GM15510 (cell line): Measurements from ENCODE around the gene SEZ6L.

ENCODE experiments used
- POLR2A ChIP-seq: IDR thresholded peaks from 3 replicates; pipeline ENCODE4 v1.6.1; 2011; ENCODE audit warnings: borderline replicate concordance; ENCODE audit not compliant: insufficient read length; ENCODE audit errors: extremely low read depth

SEZ6L gene

GRCh38 chr22:26168330-26168851 lies 871 bp upstream of the SEZ6L start:
- no peak for TF ChIP-seq POLR2A

GRCh38 chr22:26168939-26169314 lies 335 bp upstream of the SEZ6L start:
- no peak for TF ChIP-seq POLR2A

- TF ChIP-seq POLR2A, result no peak
Measured at GRCh38 chr22:26170112-26170492, 840 bp downstream of the SEZ6L start.

- TF ChIP-seq POLR2A, result no peak
Measured at GRCh38 chr22:26170795-26171580, 1.7 kb downstream of the SEZ6L start.

GRCh38 chr22:26172389-26172990 lies 3.2 kb downstream of the SEZ6L start:
- TF ChIP-seq POLR2A, result no peak

GRCh38 chr22:26174280-26174679 lies 5.0 kb downstream of the SEZ6L start:
- TF ChIP-seq POLR2A, result no peak

GRCh38 chr22:26182723-26183122 lies 13.5 kb downstream of the SEZ6L start:
- TF ChIP-seq POLR2A, result no peak

- TF ChIP-seq POLR2A, result no peak
Measured at GRCh38 chr22:26185190-26185589, 15.9 kb downstream of the SEZ6L start.

- no peak for TF ChIP-seq POLR2A
Measured at GRCh38 chr22:26188341-26188740, 19.1 kb downstream of the SEZ6L start.

GRCh38 chr22:26194313-26194712 lies 25.1 kb downstream of the SEZ6L start:
- no peak for TF ChIP-seq POLR2A

GRCh38 chr22:26194877-26195276 lies 25.6 kb downstream of the SEZ6L start:
- TF ChIP-seq POLR2A, result no peak

GRCh38 chr22:26196657-26197056 lies 27.4 kb downstream of the SEZ6L start:
- TF ChIP-seq POLR2A, result no peak

- no peak for TF ChIP-seq POLR2A
Measured at GRCh38 chr22:26197425-26197824, 28.2 kb downstream of the SEZ6L start.

- TF ChIP-seq POLR2A, result no peak
Measured at GRCh38 chr22:26199665-26200064, 30.4 kb downstream of the SEZ6L start.

- no peak for TF ChIP-seq POLR2A
Measured at GRCh38 chr22:26202280-26202924, 33.1 kb downstream of the SEZ6L start.
